GM12801 (cell line): Measurements from ENCODE around the gene TBCA.

ENCODE experiments used
- TF ChIP-seq, protein P1 (sequence below): IDR thresholded peaks from one replicate; pipeline ENCODE4 v1.5.1; 2011; ENCODE audit warnings: control low read depth; ENCODE audit not compliant: insufficient read length; ENCODE audit errors: extremely low read depth

The TBCA gene

DNA sequence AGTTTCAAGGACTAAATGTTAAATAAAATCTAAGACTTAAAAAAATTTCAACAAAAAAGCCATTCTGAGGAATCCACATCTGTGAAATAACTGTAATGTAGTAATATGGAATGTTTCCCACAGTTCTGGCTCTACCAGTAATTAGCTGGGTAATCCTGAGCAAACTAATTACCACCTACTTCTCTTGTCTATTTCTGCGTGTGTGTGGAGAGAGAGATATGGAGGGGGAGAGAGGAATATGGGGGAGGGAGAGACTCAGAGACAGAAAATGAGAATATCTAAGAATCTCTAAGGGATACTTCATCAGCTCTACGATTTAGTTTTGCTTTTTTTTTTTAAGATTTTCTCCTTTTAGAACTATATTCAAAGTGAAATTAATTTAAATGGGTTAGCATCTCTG is 28.0 kb downstream of the TBCA start:
- TF ChIP-seq, protein P1, sequence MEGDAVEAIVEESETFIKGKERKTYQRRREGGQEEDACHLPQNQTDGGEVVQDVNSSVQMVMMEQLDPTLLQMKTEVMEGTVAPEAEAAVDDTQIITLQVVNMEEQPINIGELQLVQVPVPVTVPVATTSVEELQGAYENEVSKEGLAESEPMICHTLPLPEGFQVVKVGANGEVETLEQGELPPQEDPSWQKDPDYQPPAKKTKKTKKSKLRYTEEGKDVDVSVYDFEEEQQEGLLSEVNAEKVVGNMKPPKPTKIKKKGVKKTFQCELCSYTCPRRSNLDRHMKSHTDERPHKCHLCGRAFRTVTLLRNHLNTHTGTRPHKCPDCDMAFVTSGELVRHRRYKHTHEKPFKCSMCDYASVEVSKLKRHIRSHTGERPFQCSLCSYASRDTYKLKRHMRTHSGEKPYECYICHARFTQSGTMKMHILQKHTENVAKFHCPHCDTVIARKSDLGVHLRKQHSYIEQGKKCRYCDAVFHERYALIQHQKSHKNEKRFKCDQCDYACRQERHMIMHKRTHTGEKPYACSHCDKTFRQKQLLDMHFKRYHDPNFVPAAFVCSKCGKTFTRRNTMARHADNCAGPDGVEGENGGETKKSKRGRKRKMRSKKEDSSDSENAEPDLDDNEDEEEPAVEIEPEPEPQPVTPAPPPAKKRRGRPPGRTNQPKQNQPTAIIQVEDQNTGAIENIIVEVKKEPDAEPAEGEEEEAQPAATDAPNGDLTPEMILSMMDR = no peak

DNA sequence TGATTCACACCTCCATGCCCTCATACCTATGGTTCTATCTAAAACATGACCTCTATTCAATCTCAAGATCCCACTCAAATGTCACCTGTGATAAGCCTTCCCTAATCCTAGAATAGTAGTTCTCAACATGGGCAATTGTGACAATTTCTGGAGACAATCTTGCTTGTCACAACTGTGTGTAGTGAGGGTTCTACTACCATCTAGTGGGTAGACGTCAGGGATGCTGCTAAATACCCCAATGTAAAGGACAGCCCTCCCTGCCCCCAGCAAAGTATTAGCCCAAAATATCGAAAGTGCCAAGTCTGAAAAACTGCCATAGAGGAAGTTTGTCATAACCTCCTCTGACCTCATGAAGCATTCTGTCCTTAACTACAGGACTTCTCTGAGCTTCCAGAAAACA is 32.0 kb downstream of the TBCA start:
- TF ChIP-seq, protein P1 = no peak

DNA sequence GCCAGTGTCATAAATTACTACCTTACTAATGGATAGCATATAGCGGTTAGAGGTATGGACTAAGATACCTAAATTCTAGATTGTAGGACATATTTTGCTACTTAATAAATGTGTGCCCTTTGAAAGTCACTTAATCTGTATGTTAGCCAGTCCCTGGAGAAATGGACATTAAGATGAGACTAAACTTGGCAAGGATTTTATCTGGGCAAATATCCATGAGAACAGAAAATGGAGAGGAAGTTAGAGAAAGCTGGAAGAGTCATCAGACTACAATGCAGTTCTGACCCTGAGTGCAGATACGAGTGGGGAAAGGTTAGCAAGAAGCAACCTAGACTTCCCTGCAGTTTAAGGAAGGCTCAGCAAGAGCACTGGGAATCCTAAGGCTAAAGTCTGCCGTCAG is 33.0 kb downstream of the TBCA start:
- TF ChIP-seq, protein P1 = no peak

DNA sequence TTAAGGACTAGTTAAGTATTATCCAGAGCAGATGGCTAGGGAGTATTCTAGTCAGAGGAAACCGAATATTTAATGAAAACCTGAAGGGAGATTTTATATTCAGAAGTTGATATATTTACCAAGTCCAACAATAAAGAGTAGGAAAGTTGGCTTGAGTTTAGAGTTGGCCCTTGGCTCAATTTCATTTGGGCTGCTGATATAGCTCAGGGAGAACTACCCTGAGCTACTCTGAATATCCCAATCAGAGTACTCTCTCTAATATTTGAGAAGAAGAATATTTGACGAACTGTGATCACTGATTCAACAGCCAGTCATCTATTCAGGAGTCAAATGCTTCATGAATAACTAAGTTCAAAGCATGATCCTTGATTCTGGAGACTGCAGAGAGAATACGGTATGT is 34.5 kb downstream of the TBCA start:
- TF ChIP-seq, protein P1 = no peak

DNA sequence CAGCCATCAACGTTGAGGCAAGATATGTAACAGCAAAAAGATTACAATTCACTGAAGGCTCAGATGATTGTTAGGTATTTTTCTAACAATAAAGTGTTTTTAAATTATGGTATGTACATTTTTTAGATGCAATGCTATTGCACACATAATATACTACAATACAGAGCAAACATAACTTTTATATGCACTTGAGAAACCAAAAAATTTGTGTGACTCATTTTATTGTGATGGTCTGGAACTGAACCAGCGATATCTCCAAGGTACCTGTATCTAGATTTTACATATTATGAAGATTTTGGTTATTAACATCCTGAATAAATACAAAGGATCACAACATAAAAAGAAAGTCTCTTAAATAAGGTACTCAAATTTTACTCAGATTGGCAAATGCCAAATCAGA is 41.3 kb downstream of the TBCA start:
- TF ChIP-seq, protein P1 = no peak

DNA sequence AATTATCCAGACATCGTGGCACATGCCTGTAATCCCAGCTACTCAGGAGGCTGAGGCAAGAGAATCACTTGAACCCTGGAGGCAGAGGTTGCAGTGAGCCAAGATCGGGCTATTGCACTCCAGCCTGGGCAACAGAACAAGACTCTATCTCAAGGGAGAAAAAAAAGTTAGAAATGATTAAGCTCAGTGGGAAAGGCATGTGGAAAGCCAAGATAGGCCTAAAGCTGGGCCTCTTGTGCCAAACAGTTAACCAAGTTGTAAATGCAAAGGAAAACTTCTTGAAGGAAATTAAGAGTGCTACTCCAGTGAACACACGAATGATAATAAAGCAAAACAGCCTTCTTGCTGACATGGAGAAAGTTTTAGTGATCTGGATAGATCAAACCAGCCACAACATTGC is 43.0 kb downstream of the TBCA start:
- TF ChIP-seq, protein P1 = no peak

DNA sequence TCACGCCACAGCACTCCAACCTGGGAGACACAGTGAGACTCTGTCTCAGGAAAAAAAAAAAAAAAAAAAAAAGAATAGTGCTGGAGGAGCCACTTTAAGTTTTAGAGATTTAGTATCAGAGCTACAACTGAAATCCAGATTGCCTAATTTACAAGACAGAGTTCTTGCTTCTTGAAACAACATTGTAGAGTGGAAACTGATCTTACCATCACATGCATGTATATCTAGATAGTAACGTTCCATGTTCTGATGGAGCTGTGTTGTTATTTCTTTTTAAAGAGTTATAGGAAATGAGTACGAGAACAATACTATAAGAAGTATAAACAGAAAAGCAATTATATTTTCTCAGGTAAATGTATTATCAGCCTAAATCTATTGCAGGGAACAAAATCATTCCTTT is 48.9 kb downstream of the TBCA start:
- TF ChIP-seq, protein P1 = no peak

DNA sequence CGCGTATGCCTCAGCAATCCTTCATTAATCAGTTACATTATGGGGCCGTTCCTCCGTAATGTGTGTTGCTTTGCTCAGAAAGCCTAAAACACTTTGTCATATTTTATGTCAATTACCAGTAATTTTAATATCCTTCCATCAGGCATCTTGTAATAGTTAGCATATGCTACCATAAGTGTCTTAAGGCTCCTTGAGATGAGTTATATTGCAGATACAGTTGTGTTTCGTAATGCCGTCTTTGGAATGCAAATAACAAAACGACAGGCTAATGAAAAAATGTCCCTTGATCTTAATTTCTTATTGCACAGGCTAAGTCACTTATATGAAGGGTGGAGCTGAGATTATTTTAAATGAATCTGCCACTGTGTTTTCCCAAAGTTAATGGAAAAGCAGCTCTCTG is 50.5 kb downstream of the TBCA start:
- TF ChIP-seq, protein P1 = no peak
